Measurements from ENCODE around the gene PKD1. TPM values are rescaled to one million over a fixed set of nuclear protein-coding genes. Genes with fewer than 3 reads are reported as not detected.

Gene PKD1
- total RNA-seq, 1 donor from 2014 or later: 169 TPM

DNA sequence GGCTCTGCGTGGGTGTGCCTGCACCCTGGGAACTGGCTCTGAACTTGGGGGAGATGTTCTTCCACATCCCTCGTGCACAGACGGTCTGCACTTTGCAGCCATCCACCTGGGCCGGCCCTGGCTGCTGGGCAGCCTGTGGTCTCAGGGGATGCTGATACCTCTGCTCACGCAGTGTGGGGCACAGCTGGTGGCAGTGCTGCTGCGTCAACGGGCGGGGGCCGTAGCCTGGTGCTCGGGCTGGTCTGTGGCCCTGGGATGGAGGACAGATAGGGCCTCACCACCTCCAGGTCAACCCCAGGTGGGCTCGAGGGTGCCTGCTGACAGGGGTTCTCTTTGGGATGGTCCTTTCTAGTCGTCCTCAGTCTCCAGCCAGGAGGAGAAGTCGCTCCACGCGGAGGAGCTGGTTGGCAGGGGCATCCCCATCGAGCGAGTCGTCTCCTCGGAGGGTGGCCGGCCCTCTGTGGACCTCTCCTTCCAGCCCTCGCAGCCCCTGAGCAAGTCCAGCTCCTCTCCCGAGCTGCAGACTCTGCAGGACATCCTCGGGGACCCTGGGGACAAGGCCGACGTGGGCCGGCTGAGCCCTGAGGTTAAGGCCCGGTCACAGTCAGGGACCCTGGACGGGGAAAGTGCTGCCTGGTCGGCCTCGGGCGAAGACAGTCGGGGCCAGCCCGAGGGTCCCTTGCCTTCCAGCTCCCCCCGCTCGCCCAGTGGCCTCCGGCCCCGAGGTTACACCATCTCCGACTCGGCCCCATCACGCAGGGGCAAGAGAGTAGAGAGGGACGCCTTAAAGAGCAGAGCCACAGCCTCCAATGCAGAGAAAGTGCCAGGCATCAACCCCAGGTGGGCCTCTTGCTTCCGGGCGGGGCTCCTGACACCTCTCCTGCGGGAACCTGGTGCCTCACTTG lies 51.6 kb downstream of the PKD1 start:
- no peak overlapping the region for H3K27ac Mint-ChIP-seq (ENCODE audit: unreplicated experiment)
- no peaks in the 10 kb centered on the region for H3K27me3 Mint-ChIP-seq (ENCODE audit: unreplicated experiment)
- H3K4me1 Mint-ChIP-seq (ENCODE audit: unreplicated experiment): peaks cover 8% of the 10 kb centered on the region
- peaks cover 13% of the 10 kb centered on the region for H3K36me3 Mint-ChIP-seq (ENCODE audit: unreplicated experiment)
- no peak overlapping the region for H3K4me3 Mint-ChIP-seq (ENCODE audit: unreplicated experiment)
- TF ChIP-seq, protein P1, sequence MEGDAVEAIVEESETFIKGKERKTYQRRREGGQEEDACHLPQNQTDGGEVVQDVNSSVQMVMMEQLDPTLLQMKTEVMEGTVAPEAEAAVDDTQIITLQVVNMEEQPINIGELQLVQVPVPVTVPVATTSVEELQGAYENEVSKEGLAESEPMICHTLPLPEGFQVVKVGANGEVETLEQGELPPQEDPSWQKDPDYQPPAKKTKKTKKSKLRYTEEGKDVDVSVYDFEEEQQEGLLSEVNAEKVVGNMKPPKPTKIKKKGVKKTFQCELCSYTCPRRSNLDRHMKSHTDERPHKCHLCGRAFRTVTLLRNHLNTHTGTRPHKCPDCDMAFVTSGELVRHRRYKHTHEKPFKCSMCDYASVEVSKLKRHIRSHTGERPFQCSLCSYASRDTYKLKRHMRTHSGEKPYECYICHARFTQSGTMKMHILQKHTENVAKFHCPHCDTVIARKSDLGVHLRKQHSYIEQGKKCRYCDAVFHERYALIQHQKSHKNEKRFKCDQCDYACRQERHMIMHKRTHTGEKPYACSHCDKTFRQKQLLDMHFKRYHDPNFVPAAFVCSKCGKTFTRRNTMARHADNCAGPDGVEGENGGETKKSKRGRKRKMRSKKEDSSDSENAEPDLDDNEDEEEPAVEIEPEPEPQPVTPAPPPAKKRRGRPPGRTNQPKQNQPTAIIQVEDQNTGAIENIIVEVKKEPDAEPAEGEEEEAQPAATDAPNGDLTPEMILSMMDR (IDR thresholded peaks at IDR 0.05): no peak
- no peaks in the 10 kb centered on the region for H3K9me3 Mint-ChIP-seq (ENCODE audit: unreplicated experiment)
- no peak for DNase-seq (ENCODE audit: extremely low spot score, unreplicated experiment)

DNA sequence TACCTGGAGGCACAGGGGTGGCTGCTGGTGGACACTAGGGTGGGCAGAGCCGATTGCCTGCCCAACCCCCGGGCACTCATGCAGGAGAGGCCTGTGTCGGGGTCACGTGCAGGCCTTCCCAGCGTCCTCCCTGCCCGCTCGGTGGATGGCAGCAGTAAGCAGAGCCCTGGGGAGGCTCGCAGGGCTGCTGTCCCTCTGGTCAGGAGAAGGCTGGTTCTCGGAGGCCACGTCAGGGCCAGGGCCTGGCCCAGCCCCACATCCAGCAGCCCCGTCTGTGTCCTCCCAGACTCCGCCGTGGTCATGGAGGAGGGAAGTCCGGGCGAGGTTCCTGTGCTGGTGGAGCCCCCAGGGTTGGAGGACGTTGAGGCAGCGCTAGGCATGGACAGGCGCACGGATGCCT lies 52.3 kb downstream of the PKD1 start:
- DNase-seq (ENCODE audit: extremely low spot score, unreplicated experiment): no peak
- no peaks in the 10 kb centered on the region for H3K27me3 Mint-ChIP-seq (ENCODE audit: unreplicated experiment)
- TF ChIP-seq, protein P1 (IDR thresholded peaks at IDR 0.05): no peak
- no peak overlapping the region for H3K4me3 Mint-ChIP-seq (ENCODE audit: unreplicated experiment)
- no peaks in the 10 kb centered on the region for H3K9me3 Mint-ChIP-seq (ENCODE audit: unreplicated experiment)
- no peak overlapping the region for H3K27ac Mint-ChIP-seq (ENCODE audit: unreplicated experiment)
- H3K4me1 Mint-ChIP-seq (ENCODE audit: unreplicated experiment): peaks cover 8% of the 10 kb centered on the region
- H3K36me3 Mint-ChIP-seq (ENCODE audit: unreplicated experiment): peaks cover 14% of the 10 kb centered on the region

DNA sequence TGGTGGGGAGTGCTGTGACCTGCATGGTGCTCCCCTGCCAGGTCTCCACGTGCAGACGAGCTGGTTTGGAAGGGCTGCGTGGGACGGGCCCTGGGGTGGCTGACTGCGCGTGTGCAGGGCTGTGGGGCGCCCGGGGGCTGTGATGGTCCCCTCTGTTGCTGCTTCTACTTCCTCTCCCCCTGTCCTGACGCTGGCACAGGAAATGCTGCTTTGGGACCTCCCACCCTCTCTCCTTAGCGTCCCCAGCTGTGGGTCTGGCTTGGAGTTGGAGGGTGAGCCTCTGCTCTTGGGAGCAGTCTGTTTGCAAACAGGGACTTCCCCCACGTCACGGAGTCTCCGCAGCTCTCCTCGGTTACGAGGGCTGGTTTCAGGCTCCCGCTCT lies 52.7 kb downstream of the PKD1 start:
- H3K27ac Mint-ChIP-seq (ENCODE audit: unreplicated experiment): no peak overlapping the region

DNA sequence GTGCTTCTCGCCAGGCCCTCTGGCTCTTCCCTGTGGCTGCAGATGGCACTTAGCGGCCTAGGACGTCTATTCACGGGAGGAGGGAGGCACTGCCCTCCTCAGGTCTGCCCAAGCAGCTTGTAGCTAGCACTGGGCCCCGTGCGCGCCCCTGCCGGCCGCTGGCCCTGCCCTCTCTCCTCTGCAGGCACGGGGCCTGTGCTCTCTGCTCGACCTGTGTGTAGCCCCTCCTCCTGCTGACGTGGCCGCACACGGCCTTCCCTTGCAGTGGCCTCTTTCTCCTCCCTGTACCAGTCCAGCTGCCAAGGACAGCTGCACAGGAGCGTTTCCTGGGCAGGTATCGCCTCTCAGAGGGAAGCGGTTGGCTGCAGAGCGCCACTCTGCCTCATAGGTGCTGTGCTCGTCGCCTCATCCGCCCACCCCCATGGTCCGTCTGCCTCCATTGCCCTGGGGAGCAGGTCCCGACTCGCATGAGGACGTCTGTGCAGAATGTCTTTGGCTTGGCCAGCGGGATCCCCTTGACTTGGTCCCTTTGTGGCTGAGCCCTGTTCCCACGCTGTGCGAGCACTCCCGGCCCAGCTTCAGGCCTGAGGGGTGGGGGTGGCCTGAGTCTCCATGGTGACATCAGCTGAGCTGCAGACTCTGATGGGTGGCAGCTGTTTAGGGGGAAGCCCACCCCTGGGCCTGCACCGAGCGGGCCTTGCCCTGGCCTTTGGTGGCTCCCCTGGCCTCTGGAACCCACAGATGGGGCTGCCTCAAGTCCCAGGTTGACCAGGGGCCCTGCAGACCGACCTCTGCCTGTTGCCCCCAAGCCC lies 53.3 kb downstream of the PKD1 start:
- peaks cover 14% of the 10 kb centered on the region for H3K36me3 Mint-ChIP-seq (ENCODE audit: unreplicated experiment)
- TF ChIP-seq, protein P1 (IDR thresholded peaks at IDR 0.05): no peak
- H3K27me3 Mint-ChIP-seq (ENCODE audit: unreplicated experiment): no peaks in the 10 kb centered on the region
- H3K4me1 Mint-ChIP-seq (ENCODE audit: unreplicated experiment): peaks cover 8% of the 10 kb centered on the region
- no peak overlapping the region for H3K4me3 Mint-ChIP-seq (ENCODE audit: unreplicated experiment)
- H3K27ac Mint-ChIP-seq (ENCODE audit: unreplicated experiment): no peak overlapping the region
- DNase-seq (ENCODE audit: extremely low spot score, unreplicated experiment): no peak
- H3K9me3 Mint-ChIP-seq (ENCODE audit: unreplicated experiment): no peaks in the 10 kb centered on the region

More for the DNA sequence above, 52.7 kb downstream of the PKD1 start:
- Mint-ChIP-seq H3K27me3 (ENCODE audit: unreplicated experiment) (no peaks in the 10 kb centered on the region), H3K9me3 (ENCODE audit: unreplicated experiment) (no peaks in the 10 kb centered on the region), H3K36me3 (ENCODE audit: unreplicated experiment) (peaks cover 14% of the 10 kb centered on the region), H3K4me3 (ENCODE audit: unreplicated experiment) (no peak overlapping the region), H3K4me1 (ENCODE audit: unreplicated experiment) (peaks cover 8% of the 10 kb centered on the region)
- DNase-seq (ENCODE audit: extremely low spot score, unreplicated experiment): no peak
- TF ChIP-seq, protein P1 (IDR thresholded peaks at IDR 0.05): no peak
